OCI-LY7 (cell line): ENCODE measurements around the gene ACVR1B. TPM values are rescaled to one million over a fixed set of nuclear protein-coding genes. Genes with fewer than 3 reads are reported as not detected.
A peak's percentile ranks its signal among the peaks of the same experiment; 100 is the strongest.

Experiments
- BruUV-seq: library from RNA; stranded (reverse); fragments of 400-500 nt; replicated peaks from 2 replicates; lab custom pipeline; 2021; lab: Mats Ljungman, UMichigan
- CTCF ChIA-PET: fragments of 300-600 bp; sonication (Branson Sonifier 250); formaldehyde crosslinking; loops from one replicate; lab custom pipeline; 2022; ENCODE audit warnings: antibody characterized with exemption; ENCODE audit not compliant: unreplicated experiment; lab: Charles Lee
- POLR2A ChIA-PET: fragments of 300-600 bp; sonication (Branson Sonifier 250); formaldehyde crosslinking; loops from one replicate; lab custom pipeline; 2022; ENCODE audit warnings: antibody characterized with exemption; lab: Charles Lee
- DNase-seq: peaks from one replicate; pipeline ENCODE4 v3.0.0-alpha.2; 2015; ENCODE audit warnings: low spot score
- H2AFZ ChIP-seq: fragments of 200-600 bp; sonication (generic), shearing (Covaris generic); 2 replicates; pipeline ENCODE4 v1.6.1; 2014; ENCODE audit warnings: mild to moderate bottlenecking, antibody characterized with exemption, low read length, moderate library complexity
- H3K27ac ChIP-seq: fragments of 200-600 bp; sonication (generic); 2 replicates; pipeline ENCODE4 v1.5.1; 2014; ENCODE audit warnings: mixed run types, low read depth, mild to moderate bottlenecking, moderate library complexity, low read length, inconsistent platforms; ENCODE audit not compliant: poor library complexity, severe bottlenecking
- H3K36me3 ChIP-seq: fragments of 200-600 bp; sonication (generic); 2 replicates; pipeline ENCODE4 v1.6.1; 2014; ENCODE audit warnings: mild to moderate bottlenecking, antibody characterized with exemption, low read length, moderate library complexity, mixed read lengths; ENCODE audit not compliant: insufficient read depth
- H3K4me1 ChIP-seq: fragments of 200-600 bp; sonication (generic); 2 replicates; pipeline ENCODE4 v1.5.1; 2014; ENCODE audit warnings: mild to moderate bottlenecking, low read length; ENCODE audit not compliant: insufficient read depth, poor library complexity, severe bottlenecking
- H3K4me2 ChIP-seq: fragments of 200-600 bp; sonication (generic); 2 replicates; pipeline ENCODE4 v1.6.1; 2014; ENCODE audit warnings: mild to moderate bottlenecking, low read length
- H3K4me3 ChIP-seq: fragments of 200-600 bp; sonication (generic); 2 replicates; pipeline ENCODE4 v1.5.1; 2014; ENCODE audit warnings: mild to moderate bottlenecking, low read depth, low read length; ENCODE audit not compliant: poor library complexity, severe bottlenecking
- H3K79me2 ChIP-seq: fragments of 200-600 bp; sonication (generic); 2 replicates; pipeline ENCODE4 v1.6.1; 2016; ENCODE audit warnings: low read depth, mild to moderate bottlenecking, low read length, moderate library complexity, mixed read lengths; ENCODE audit not compliant: insufficient read depth
- H3K9me2 ChIP-seq: fragments of 200-600 bp; sonication (generic); 2 replicates; pipeline ENCODE4 v1.6.1; 2016; ENCODE audit warnings: mild to moderate bottlenecking, low read length, mixed read lengths; ENCODE audit not compliant: insufficient read depth
- H3K9me3 ChIP-seq: fragments of 200-600 bp; sonication (generic); 2 replicates; pipeline ENCODE4 v1.6.1; 2014; ENCODE audit warnings: mild to moderate bottlenecking, mixed run types, low read length, mixed read lengths
- H4K20me1 ChIP-seq: fragments of 200-600 bp; sonication (generic); 2 replicates; pipeline ENCODE4 v1.6.1; 2014; ENCODE audit warnings: mild to moderate bottlenecking, antibody characterized with exemption, low read length, moderate library complexity, mixed read lengths; ENCODE audit not compliant: insufficient read depth
- CTCF ChIP-seq: fragments of 200-600 bp; sonication (generic); conservative IDR thresholded peaks from 2 replicates; pipeline ENCODE4 v1.5.1; 2014; ENCODE audit warnings: mild to moderate bottlenecking, antibody characterized with exemption, low read length, moderate library complexity, mixed read lengths
- EZH2phosphoT487 ChIP-seq: fragments of 200-600 bp; sonication (generic); IDR thresholded peaks from 2 replicates; pipeline ENCODE4 v1.6.1; 2018; ENCODE audit warnings: low read depth, borderline replicate concordance, mild to moderate bottlenecking, mixed run types, antibody characterized with exemption, low read length, moderate library complexity, mixed read lengths
- intact Hi-C: fragments of 100-400 bp; cut with micrococcal nuclease; formaldehyde crosslinking; loops from one replicate; pipeline ENCODE4 v1.10.0; 2022; ENCODE audit not compliant: unreplicated experiment
- total RNA-seq, 2 experiments: library from RNA; depleted of rRNA in 1 of 2; stranded (reverse); fragments of >200 nt in 1 of 2; shearing (Covaris generic) in 1 of 2; gene quantifications; 2 replicates each; pipeline ENCODE4 v1.2.3, GENCODE V29; 2014 to 2022

The ACVR1B gene
- total RNA-seq, 2 experiments from 2014 or later: 4.1 to 6.8 TPM

- H3K79me2 ChIP-seq: no peaks in the 10 kb centered on the region
- no peak for TF ChIP-seq CTCF
- no peak for TF ChIP-seq EZH2phosphoT487
- H3K4me2 ChIP-seq: peak overlapping the region; percentile 53
- no peak overlapping the region for H2AFZ ChIP-seq
- no peaks in the 10 kb centered on the region for H3K9me3 ChIP-seq
- H3K36me3 ChIP-seq: no peaks in the 10 kb centered on the region
- BruUV-seq: no TSS peak
- no peak for DNase-seq
- H3K27ac ChIP-seq: no peak overlapping the region
- intact Hi-C loops: loop anchor here (2.0 kb wide), 1 partner anchor 55 kb away; no protein-coding TSS in a partner anchor
- CTCF ChIA-PET: no interaction called here
- H3K4me1 ChIP-seq: peaks cover 18% of the 10 kb centered on the region
- H4K20me1 ChIP-seq: no peaks in the 10 kb centered on the region
- POLR2A ChIA-PET: no interaction called here
- H3K4me3 ChIP-seq: no peak overlapping the region
- H3K9me2 ChIP-seq: no peaks in the 10 kb centered on the region
Measured at GRCh38 chr12:51925346-51926063, 26.0 kb upstream of the ACVR1B start.

GRCh38 chr12:51926064-51926632 is 25.4 kb upstream of the ACVR1B start:
- Histone ChIP-seq H3K36me3 (no peaks in the 10 kb centered on the region), H3K4me1 (peaks cover 18% of the 10 kb centered on the region), H4K20me1 (no peaks in the 10 kb centered on the region), H3K4me3 (no peak overlapping the region), H3K27ac (no peak overlapping the region), H3K4me2 (no peak overlapping the region), H3K9me3 (no peaks in the 10 kb centered on the region), H3K9me2 (no peaks in the 10 kb centered on the region), H2AFZ (no peak overlapping the region), H3K79me2 (no peaks in the 10 kb centered on the region)
- BruUV-seq: no TSS peak
- TF ChIP-seq EZH2phosphoT487 (no peak), CTCF (no peak)
- intact Hi-C loops: loop anchor here (2.0 kb wide), 1 partner anchor 55 kb away; no protein-coding TSS in a partner anchor
- DNase-seq: no peak
- POLR2A ChIA-PET: no interaction called here
- CTCF ChIA-PET: no interaction called here

- TF ChIP-seq EZH2phosphoT487 (no peak), CTCF (peak; percentile 79)
- H3K27ac ChIP-seq: no peak overlapping the region
- peak; percentile 54 for DNase-seq
- no peak overlapping the region for H3K4me2 ChIP-seq
- H3K4me3 ChIP-seq: no peak overlapping the region
- no peak overlapping the region for H2AFZ ChIP-seq
- no peaks in the 10 kb centered on the region for H3K9me2 ChIP-seq
- no peaks in the 10 kb centered on the region for H3K36me3 ChIP-seq
- intact Hi-C loops: loop anchor here (2.0 kb wide), 1 partner anchor 54 kb away; no protein-coding TSS in a partner anchor
- H3K79me2 ChIP-seq: no peaks in the 10 kb centered on the region
- H4K20me1 ChIP-seq: no peaks in the 10 kb centered on the region
- ChIA-PET POLR2A (no interaction called here), CTCF (no interaction called here)
- BruUV-seq: no TSS peak
- peaks cover 18% of the 10 kb centered on the region for H3K4me1 ChIP-seq
- H3K9me3 ChIP-seq: no peaks in the 10 kb centered on the region
Measured at GRCh38 chr12:51926718-51927117, 24.8 kb upstream of the ACVR1B start.
